ENCODE data around the gene SMPDL3B.
A peak's percentile ranks its signal among the peaks of the same experiment; 100 is the strongest.

Gene SMPDL3B

GRCh38 chr1:27940870-27941560 lies 6.2 kb downstream of the SMPDL3B start:
- DNase-seq (ENCODE audit: low read depth) = no peak

DNA sequence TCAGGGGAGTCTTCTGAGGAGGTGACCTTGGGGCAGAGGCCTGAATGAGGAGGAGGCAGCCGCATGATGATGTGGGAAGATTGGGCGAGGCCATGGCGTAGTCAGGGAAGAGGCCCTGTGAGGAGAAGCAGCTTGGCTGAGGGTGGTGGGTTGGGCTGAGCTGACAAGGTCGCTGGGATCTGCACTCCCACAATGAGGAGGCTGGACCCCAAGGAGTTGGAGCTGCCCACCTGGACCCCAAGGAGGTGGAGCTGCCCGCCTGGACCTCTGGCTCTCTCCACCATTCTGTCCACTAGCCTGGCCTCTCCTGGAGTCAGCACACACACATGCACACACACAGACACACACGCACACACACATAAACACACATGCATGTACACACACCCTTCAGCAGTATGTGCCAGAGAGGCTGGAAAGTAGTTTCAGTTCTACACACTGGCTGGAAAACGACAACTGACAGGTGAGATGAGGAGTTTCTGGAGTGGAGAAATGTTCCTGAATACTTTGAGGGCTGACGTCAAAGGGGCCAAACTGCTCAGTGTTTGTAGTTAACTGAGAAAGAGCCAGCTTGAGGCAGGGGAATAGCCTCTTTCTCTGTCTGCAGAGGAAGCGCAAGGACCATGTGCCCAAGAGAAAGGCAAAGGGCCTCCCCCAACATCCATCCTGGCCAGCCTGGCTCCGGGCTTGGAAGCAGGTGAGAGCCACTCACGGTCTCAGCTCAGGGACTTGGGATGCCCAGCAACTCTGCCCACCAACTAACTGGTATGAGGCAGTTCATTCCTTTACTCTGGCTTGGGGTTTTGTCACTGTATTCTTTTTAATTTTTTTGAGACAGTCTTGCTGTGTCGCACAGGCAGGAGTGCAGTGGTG lies 7.1 kb downstream of the SMPDL3B start:
- no peak for DNase-seq (ENCODE audit: low read depth)

- no peak for DNase-seq (ENCODE audit: low read depth)
These were observed 10.2 kb downstream of the SMPDL3B start for GRCh38 chr1:27945020-27945419.

DNA sequence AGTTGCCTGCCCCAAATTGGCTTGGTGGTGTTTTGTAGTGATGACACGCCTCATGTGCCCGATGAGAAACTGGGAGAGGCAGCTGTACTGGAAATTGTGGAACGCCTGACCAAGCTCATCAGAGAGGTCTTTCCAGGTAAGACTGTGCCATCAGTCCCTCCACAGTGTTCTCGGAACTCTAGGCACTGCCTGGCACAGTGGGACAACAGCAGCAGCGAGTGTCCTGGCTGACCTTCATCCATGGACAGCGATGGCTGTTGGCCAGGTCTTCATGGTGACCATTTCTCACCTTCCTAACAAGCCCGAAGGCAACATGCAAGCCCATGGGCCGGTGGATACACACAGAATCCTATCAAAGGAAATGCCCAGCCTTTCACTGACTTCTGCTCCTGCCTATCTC lies 14.2 kb downstream of the SMPDL3B start:
- no peak for DNase-seq (ENCODE audit: low read depth)

DNA sequence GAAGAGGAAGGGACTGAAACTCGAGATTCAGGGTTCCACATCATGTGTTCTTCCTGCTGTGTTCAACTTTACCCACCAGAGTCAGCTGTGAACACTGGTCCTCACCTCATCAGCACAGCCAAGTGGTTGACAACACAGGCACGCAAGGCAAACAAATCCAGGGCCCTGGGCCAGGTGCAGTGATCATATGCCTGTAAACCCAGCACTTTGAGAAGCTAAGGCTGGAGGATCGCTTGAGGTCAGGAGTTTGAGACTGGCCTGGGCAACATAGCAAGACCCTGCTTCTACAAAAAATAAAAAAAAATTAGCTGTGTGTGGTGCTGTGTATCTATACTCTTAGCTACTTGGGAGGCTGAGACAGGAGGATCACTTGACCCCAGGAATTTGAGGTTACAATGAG lies 16.6 kb downstream of the SMPDL3B start:
- no peak for DNase-seq (ENCODE audit: low read depth)

DNA sequence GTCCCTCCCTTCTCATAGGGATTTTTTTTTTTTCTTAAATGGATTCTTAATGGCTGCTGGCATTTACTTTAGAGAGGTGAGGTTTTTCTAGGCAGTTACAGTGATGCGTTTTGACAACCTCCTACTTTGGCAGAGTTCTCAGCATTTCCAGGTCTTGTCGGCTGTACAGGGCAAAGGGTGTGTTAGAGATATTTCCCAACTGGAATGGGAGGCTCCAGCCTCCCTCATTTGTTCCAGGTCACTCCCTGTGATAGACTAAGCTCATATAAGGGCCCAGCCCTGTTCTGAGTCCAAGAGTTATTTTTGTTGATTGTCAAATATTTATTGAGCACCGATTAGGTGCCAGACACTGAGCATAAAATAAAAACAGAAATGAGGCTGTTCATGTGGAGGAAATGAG lies 17.3 kb downstream of the SMPDL3B start:
- no peak for DNase-seq (ENCODE audit: low read depth)

DNA sequence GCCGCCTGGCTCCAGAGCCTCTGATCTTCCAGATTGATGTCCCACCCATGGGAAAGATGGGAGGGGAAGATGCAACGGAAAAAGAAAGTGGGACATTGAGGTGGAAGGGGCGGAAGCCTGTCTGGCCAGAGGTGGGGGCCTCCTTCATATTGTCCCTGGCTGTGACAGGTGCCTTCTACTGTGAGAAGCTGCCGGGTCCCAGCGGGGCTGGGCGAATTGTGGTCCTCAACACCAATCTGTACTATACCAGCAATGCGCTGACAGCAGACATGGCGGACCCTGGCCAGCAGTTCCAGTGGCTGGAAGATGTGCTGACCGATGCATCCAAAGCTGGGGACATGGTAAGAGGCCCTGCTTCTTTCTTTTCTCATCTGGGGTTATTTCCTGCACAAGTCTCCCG lies 19.4 kb downstream of the SMPDL3B start:
- DNase-seq (ENCODE audit: low read depth) = no peak

- DNase-seq (ENCODE audit: low read depth) = no peak
These were observed 20.3 kb downstream of the SMPDL3B start for GRCh38 chr1:27955076-27955475.

- no peak for DNase-seq (ENCODE audit: low read depth)
These were observed 22.0 kb downstream of the SMPDL3B start for GRCh38 chr1:27956761-27957160.

- no peak for DNase-seq (ENCODE audit: low read depth)
These were observed 22.9 kb downstream of the SMPDL3B start for GRCh38 chr1:27957655-27958054.

DNA sequence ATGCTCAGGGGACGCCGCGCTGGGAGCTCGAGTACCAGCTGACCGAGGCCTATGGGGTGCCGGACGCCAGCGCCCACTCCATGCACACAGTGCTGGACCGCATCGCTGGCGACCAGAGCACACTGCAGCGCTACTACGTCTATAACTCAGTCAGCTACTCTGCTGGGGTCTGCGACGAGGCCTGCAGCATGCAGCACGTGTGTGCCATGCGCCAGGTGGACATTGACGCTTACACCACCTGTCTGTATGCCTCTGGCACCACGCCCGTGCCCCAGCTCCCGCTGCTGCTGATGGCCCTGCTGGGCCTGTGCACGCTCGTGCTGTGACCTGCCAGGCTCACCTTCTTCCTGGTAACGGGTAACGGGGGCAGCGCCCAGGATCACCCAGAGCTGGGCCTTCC lies 23.7 kb downstream of the SMPDL3B start:
- no peak for DNase-seq (ENCODE audit: low read depth)

- peak; percentile 84 for DNase-seq (ENCODE audit: low read depth)
These were observed 25.2 kb downstream of the SMPDL3B start, which contains the start of gene XKR8 for GRCh38 chr1:27959792-27960603. Gene XKR8 (plus strand): TSS chr1:27959973. CDS start chr1:27960070, 97 bp downstream.

- no peak for DNase-seq (ENCODE audit: low read depth)
These were observed 26.2 kb downstream of the SMPDL3B start for GRCh38 chr1:27960762-27961645.

- no peak for DNase-seq (ENCODE audit: low read depth)
These were observed 26.9 kb downstream of the SMPDL3B start for GRCh38 chr1:27961646-27962221.

- no peak for DNase-seq (ENCODE audit: low read depth)
These were observed 28.6 kb downstream of the SMPDL3B start for GRCh38 chr1:27963393-27963792.

DNA sequence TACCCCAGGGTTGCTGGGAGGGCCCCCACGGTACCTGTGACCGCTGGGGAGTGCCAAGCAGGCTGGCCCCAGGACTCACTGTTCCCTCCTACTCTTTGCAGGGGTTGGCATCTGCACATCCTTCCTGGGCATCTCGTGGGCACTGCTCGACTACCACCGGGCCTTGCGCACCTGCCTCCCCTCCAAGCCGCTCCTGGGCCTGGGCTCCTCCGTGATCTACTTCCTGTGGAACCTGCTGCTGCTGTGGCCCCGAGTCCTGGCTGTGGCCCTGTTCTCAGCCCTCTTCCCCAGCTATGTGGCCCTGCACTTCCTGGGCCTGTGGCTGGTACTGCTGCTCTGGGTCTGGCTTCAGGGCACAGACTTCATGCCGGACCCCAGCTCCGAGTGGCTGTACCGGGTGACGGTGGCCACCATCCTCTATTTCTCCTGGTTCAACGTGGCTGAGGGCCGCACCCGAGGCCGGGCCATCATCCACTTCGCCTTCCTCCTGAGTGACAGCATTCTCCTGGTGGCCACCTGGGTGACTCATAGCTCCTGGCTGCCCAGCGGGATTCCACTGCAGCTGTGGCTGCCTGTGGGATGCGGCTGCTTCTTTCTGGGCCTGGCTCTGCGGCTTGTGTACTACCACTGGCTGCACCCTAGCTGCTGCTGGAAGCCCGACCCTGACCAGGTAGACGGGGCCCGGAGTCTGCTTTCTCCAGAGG lies 31.8 kb downstream of the SMPDL3B start:
- DNase-seq (ENCODE audit: low read depth) = no peak

- no peak for DNase-seq (ENCODE audit: low read depth)
These were observed 32.5 kb downstream of the SMPDL3B start for GRCh38 chr1:27967106-27967883.

DNA sequence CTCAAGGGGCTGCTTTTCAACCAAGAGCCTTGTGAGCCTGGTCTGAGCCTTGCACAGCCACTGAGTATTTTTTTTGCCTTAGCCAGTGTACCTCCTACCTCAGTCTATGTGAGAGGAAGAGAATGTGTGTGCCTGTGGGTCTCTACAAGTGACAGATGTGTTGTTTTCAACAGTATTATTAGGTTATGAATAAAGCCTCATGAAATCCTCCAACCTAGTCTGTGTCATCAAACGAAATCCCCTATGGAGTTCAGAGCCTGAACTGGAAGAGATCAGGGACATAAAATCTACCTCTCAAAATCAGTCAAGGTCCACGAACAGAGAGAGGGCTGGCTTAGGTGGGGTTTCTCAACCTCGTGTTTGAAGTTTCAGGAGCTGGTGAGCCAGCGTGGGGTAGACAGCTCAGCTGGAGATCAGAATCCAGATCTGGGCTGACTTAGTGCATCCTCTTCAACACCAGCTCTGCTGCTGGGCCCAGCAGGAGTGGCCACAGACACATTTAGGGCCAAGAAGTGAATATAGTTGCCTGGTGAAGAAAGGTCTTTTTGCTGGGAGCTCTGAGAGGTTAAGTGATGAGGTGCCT lies 33.2 kb downstream of the SMPDL3B start:
- DNase-seq (ENCODE audit: low read depth) = no peak

- DNase-seq (ENCODE audit: low read depth) = no peak
These were observed 33.9 kb downstream of the SMPDL3B start for GRCh38 chr1:27968692-27969091.

Data from activated T-helper 1 cell treated with Interleukin-2 at 50 U/mL for 16 hours (primary cell).